ENCODE measurements around the gene SMARCA2.

Gene SMARCA2

GRCh38 chr9:2216591-2216990 is 201.4 kb downstream of the SMARCA2 start:
- H3K27ac ChIP-seq (ENCODE audit: low read depth, low read length): no peak overlapping the region
- H3K4me3 ChIP-seq (ENCODE audit: low read depth, low read length): no peak overlapping the region
- H3K27me3 ChIP-seq (ENCODE audit: control insufficient read depth, insufficient read depth, low read length): no peaks in the 10 kb centered on the region
- no peak overlapping the region for H3K9ac ChIP-seq (ENCODE audit: low read depth, low read length)
- no peaks in the 10 kb centered on the region for H3K36me3 ChIP-seq (ENCODE audit: control insufficient read depth, insufficient read depth, low read length)
- no peaks in the 10 kb centered on the region for H3K4me1 ChIP-seq (ENCODE audit: control insufficient read depth, insufficient read depth, low read length)
- no peaks in the 10 kb centered on the region for H3K9me3 ChIP-seq (ENCODE audit: control insufficient read depth, insufficient read depth, low read length)

GRCh38 chr9:2217540-2217939 is 202.4 kb downstream of the SMARCA2 start:
- Histone ChIP-seq H3K9me3 (ENCODE audit: control insufficient read depth, insufficient read depth, low read length) (no peaks in the 10 kb centered on the region), H3K4me1 (ENCODE audit: control insufficient read depth, insufficient read depth, low read length) (no peaks in the 10 kb centered on the region), H3K4me3 (ENCODE audit: low read depth, low read length) (no peak overlapping the region), H3K27me3 (ENCODE audit: control insufficient read depth, insufficient read depth, low read length) (no peaks in the 10 kb centered on the region), H3K9ac (ENCODE audit: low read depth, low read length) (no peak overlapping the region), H3K36me3 (ENCODE audit: control insufficient read depth, insufficient read depth, low read length) (no peaks in the 10 kb centered on the region), H3K27ac (ENCODE audit: low read depth, low read length) (no peak overlapping the region)

GRCh38 chr9:2220036-2220435 is 204.9 kb downstream of the SMARCA2 start:
- Histone ChIP-seq H3K9ac (ENCODE audit: low read depth, low read length) (no peak overlapping the region), H3K27ac (ENCODE audit: low read depth, low read length) (no peak overlapping the region), H3K9me3 (ENCODE audit: control insufficient read depth, insufficient read depth, low read length) (0 out of 2 replicates have a peak, but pooled peaks cover 3% of the 10 kb centered on the region), H3K4me1 (ENCODE audit: control insufficient read depth, insufficient read depth, low read length) (no peaks in the 10 kb centered on the region), H3K36me3 (ENCODE audit: control insufficient read depth, insufficient read depth, low read length) (no peaks in the 10 kb centered on the region), H3K4me3 (ENCODE audit: low read depth, low read length) (no peak overlapping the region), H3K27me3 (ENCODE audit: control insufficient read depth, insufficient read depth, low read length) (no peaks in the 10 kb centered on the region)

- no peak overlapping the region for H3K9ac ChIP-seq (ENCODE audit: low read depth, low read length)
- H3K27me3 ChIP-seq (ENCODE audit: control insufficient read depth, insufficient read depth, low read length): no peaks in the 10 kb centered on the region
- H3K27ac ChIP-seq (ENCODE audit: low read depth, low read length): no peak overlapping the region
- H3K4me3 ChIP-seq (ENCODE audit: low read depth, low read length): no peak overlapping the region
- H3K9me3 ChIP-seq (ENCODE audit: control insufficient read depth, insufficient read depth, low read length): 0 out of 2 replicates have a peak, but pooled peaks cover 6% of the 10 kb centered on the region
- no peaks in the 10 kb centered on the region for H3K36me3 ChIP-seq (ENCODE audit: control insufficient read depth, insufficient read depth, low read length)
- no peaks in the 10 kb centered on the region for H3K4me1 ChIP-seq (ENCODE audit: control insufficient read depth, insufficient read depth, low read length)
These were observed 212.2 kb downstream of the SMARCA2 start for GRCh38 chr9:2227144-2227867.

- no peaks in the 10 kb centered on the region for H3K36me3 ChIP-seq (ENCODE audit: control insufficient read depth, insufficient read depth, low read length)
- H3K4me3 ChIP-seq (ENCODE audit: low read depth, low read length): no peak overlapping the region
- no peak overlapping the region for H3K27ac ChIP-seq (ENCODE audit: low read depth, low read length)
- no peak overlapping the region for H3K9ac ChIP-seq (ENCODE audit: low read depth, low read length)
- 0 out of 2 replicates have a peak, but pooled peaks cover 6% of the 10 kb centered on the region for H3K9me3 ChIP-seq (ENCODE audit: control insufficient read depth, insufficient read depth, low read length)
- H3K27me3 ChIP-seq (ENCODE audit: control insufficient read depth, insufficient read depth, low read length): no peaks in the 10 kb centered on the region
- H3K4me1 ChIP-seq (ENCODE audit: control insufficient read depth, insufficient read depth, low read length): no peaks in the 10 kb centered on the region
These were observed 213.0 kb downstream of the SMARCA2 start for GRCh38 chr9:2228132-2228531.

GRCh38 chr9:2228641-2229040 is 213.5 kb downstream of the SMARCA2 start:
- Histone ChIP-seq H3K4me3 (ENCODE audit: low read depth, low read length) (no peak overlapping the region), H3K9me3 (ENCODE audit: control insufficient read depth, insufficient read depth, low read length) (0 out of 2 replicates have a peak, but pooled peaks cover 3% of the 10 kb centered on the region), H3K27ac (ENCODE audit: low read depth, low read length) (no peak overlapping the region), H3K27me3 (ENCODE audit: control insufficient read depth, insufficient read depth, low read length) (no peaks in the 10 kb centered on the region), H3K36me3 (ENCODE audit: control insufficient read depth, insufficient read depth, low read length) (no peaks in the 10 kb centered on the region), H3K9ac (ENCODE audit: low read depth, low read length) (no peak overlapping the region), H3K4me1 (ENCODE audit: control insufficient read depth, insufficient read depth, low read length) (no peaks in the 10 kb centered on the region)

- Histone ChIP-seq H3K4me3 (ENCODE audit: low read depth, low read length) (no peak overlapping the region), H3K27me3 (ENCODE audit: control insufficient read depth, insufficient read depth, low read length) (no peaks in the 10 kb centered on the region), H3K9me3 (ENCODE audit: control insufficient read depth, insufficient read depth, low read length) (0 out of 2 replicates have a peak, but pooled peaks cover 3% of the 10 kb centered on the region), H3K36me3 (ENCODE audit: control insufficient read depth, insufficient read depth, low read length) (no peaks in the 10 kb centered on the region), H3K9ac (ENCODE audit: low read depth, low read length) (no peak overlapping the region), H3K27ac (ENCODE audit: low read depth, low read length) (no peak overlapping the region), H3K4me1 (ENCODE audit: control insufficient read depth, insufficient read depth, low read length) (no peaks in the 10 kb centered on the region)
These were observed 214.1 kb downstream of the SMARCA2 start for GRCh38 chr9:2229109-2229721.

GRCh38 chr9:2230362-2230761 is 215.2 kb downstream of the SMARCA2 start:
- H3K27ac ChIP-seq (ENCODE audit: low read depth, low read length): no peak overlapping the region

GRCh38 chr9:2231101-2231500 is 216.0 kb downstream of the SMARCA2 start:
- Histone ChIP-seq H3K27me3 (ENCODE audit: control insufficient read depth, insufficient read depth, low read length) (no peaks in the 10 kb centered on the region), H3K27ac (ENCODE audit: low read depth, low read length) (no peak overlapping the region), H3K4me1 (ENCODE audit: control insufficient read depth, insufficient read depth, low read length) (no peaks in the 10 kb centered on the region), H3K4me3 (ENCODE audit: low read depth, low read length) (no peak overlapping the region), H3K9me3 (ENCODE audit: control insufficient read depth, insufficient read depth, low read length) (0 out of 2 replicates have a peak, but pooled peaks cover 3% of the 10 kb centered on the region), H3K9ac (ENCODE audit: low read depth, low read length) (no peak overlapping the region), H3K36me3 (ENCODE audit: control insufficient read depth, insufficient read depth, low read length) (no peaks in the 10 kb centered on the region)

More at GRCh38 chr9:2230362-2230761, 215.2 kb downstream of the SMARCA2 start:
- H3K9ac ChIP-seq (ENCODE audit: low read depth, low read length): no peak overlapping the region
- H3K9me3 ChIP-seq (ENCODE audit: control insufficient read depth, insufficient read depth, low read length): 0 out of 2 replicates have a peak, but pooled peaks cover 3% of the 10 kb centered on the region
- H3K4me1 ChIP-seq (ENCODE audit: control insufficient read depth, insufficient read depth, low read length): no peaks in the 10 kb centered on the region
- no peak overlapping the region for H3K4me3 ChIP-seq (ENCODE audit: low read depth, low read length)
- H3K27me3 ChIP-seq (ENCODE audit: control insufficient read depth, insufficient read depth, low read length): no peaks in the 10 kb centered on the region
- no peaks in the 10 kb centered on the region for H3K36me3 ChIP-seq (ENCODE audit: control insufficient read depth, insufficient read depth, low read length)

- H3K9ac ChIP-seq (ENCODE audit: low read depth, low read length): no peak overlapping the region
- no peaks in the 10 kb centered on the region for H3K36me3 ChIP-seq (ENCODE audit: control insufficient read depth, insufficient read depth, low read length)
- no peaks in the 10 kb centered on the region for H3K4me1 ChIP-seq (ENCODE audit: control insufficient read depth, insufficient read depth, low read length)
- H3K9me3 ChIP-seq (ENCODE audit: control insufficient read depth, insufficient read depth, low read length): 0 out of 2 replicates have a peak, but pooled peaks cover 3% of the 10 kb centered on the region
- no peak overlapping the region for H3K4me3 ChIP-seq (ENCODE audit: low read depth, low read length)
- H3K27me3 ChIP-seq (ENCODE audit: control insufficient read depth, insufficient read depth, low read length): no peaks in the 10 kb centered on the region
- no peak overlapping the region for H3K27ac ChIP-seq (ENCODE audit: low read depth, low read length)
These were observed 216.7 kb downstream of the SMARCA2 start for GRCh38 chr9:2231829-2232228.

- H3K9me3 ChIP-seq (ENCODE audit: control insufficient read depth, insufficient read depth, low read length): 0 out of 2 replicates have a peak, but pooled peaks cover 3% of the 10 kb centered on the region
- H3K4me3 ChIP-seq (ENCODE audit: low read depth, low read length): no peak overlapping the region
- no peaks in the 10 kb centered on the region for H3K4me1 ChIP-seq (ENCODE audit: control insufficient read depth, insufficient read depth, low read length)
- no peaks in the 10 kb centered on the region for H3K27me3 ChIP-seq (ENCODE audit: control insufficient read depth, insufficient read depth, low read length)
- H3K36me3 ChIP-seq (ENCODE audit: control insufficient read depth, insufficient read depth, low read length): no peaks in the 10 kb centered on the region
- H3K9ac ChIP-seq (ENCODE audit: low read depth, low read length): no peak overlapping the region
- no peak overlapping the region for H3K27ac ChIP-seq (ENCODE audit: low read depth, low read length)
These were observed 218.1 kb downstream of the SMARCA2 start for GRCh38 chr9:2233274-2233673.

Data from HUES48 (cell line).